SJSA1 (cell line): ENCODE results near the gene DNAJC1. TPM values are rescaled to one million over a fixed set of nuclear protein-coding genes. Genes with fewer than 3 reads are reported as not detected.
"Not testable (repeated sequence)": the region's sequence is repeated elsewhere in the genome, so short reads cannot be mapped to it uniquely, and the experiment has no call there.

ENCODE experiments used
- DNase-seq, 2 experiments: peaks; one replicate each; pipeline ENCODE4 v3.0.0-alpha.2; 2015 to 2020; ENCODE audit warnings: low spot score in 2 of 2, low read depth in 1 of 2
- H3K27ac ChIP-seq: fragments of 250-450 bp; sonication (Bioruptor Pico); 2 replicates; pipeline ENCODE4 v1.5.1; 2020; ENCODE audit warnings: mild to moderate bottlenecking, moderate library complexity
- H3K27me3 ChIP-seq: fragments of 250-450 bp; sonication (Bioruptor Pico); replicated peaks from 2 replicates; pipeline ENCODE4 v1.5.1; 2020; ENCODE audit warnings: mild to moderate bottlenecking, moderate library complexity
- H3K36me3 ChIP-seq: fragments of 250-450 bp; sonication (Bioruptor Pico); 2 replicates; pipeline ENCODE4 v1.5.1; 2020; ENCODE audit warnings: mild to moderate bottlenecking
- H3K4me1 ChIP-seq: fragments of 250-450 bp; sonication (Bioruptor Pico); replicated peaks from 2 replicates; pipeline ENCODE4 v1.6.1; 2021; ENCODE audit warnings: mild to moderate bottlenecking
- H3K4me3 ChIP-seq: fragments of 250-450 bp; sonication (Bioruptor Pico); 2 replicates; pipeline ENCODE4 v1.5.1; 2020; ENCODE audit warnings: mild to moderate bottlenecking
- H3K9me3 ChIP-seq: fragments of 250-450 bp; sonication (Bioruptor Pico); replicated peaks from 2 replicates; pipeline ENCODE4 v1.5.1; 2020; ENCODE audit warnings: mild to moderate bottlenecking
- total RNA-seq: library from RNA; depleted of rRNA; stranded (reverse); fragments of >200 nt; shearing (Covaris generic); gene quantifications from 2 replicates; pipeline ENCODE4 v1.2.3, GENCODE V29; 2014; rRNA removed

DNAJC1 gene
- total RNA-seq, 1 experiment from 2014 or later = 78.3 TPM

- peaks cover 28% of the 10 kb centered on the region for H3K36me3 ChIP-seq
- H3K4me1 ChIP-seq = peaks cover 38% of the 10 kb centered on the region
- DNase-seq, H3K27me3 ChIP-seq, H3K9me3 ChIP-seq, H3K27ac ChIP-seq, H3K4me3 ChIP-seq: not testable (repeated sequence)
These were observed 286.0 kb downstream of the DNAJC1 start for GRCh38 chr10:21717437-21718054.

- Histone ChIP-seq H3K4me3 (no peak overlapping the region), H3K27me3 (no peaks in the 10 kb centered on the region), H3K9me3 (no peaks in the 10 kb centered on the region), H3K27ac (peak overlapping the region; percentile 20; the same call in 1 of the 2 replicates), H3K4me1 (peaks cover 27% of the 10 kb centered on the region), H3K36me3 (peaks cover 26% of the 10 kb centered on the region)
- peak in 1 of 2 experiments; percentile 37 for DNase-seq
These were observed 287.9 kb downstream of the DNAJC1 start for GRCh38 chr10:21715531-21716195.

DNA sequence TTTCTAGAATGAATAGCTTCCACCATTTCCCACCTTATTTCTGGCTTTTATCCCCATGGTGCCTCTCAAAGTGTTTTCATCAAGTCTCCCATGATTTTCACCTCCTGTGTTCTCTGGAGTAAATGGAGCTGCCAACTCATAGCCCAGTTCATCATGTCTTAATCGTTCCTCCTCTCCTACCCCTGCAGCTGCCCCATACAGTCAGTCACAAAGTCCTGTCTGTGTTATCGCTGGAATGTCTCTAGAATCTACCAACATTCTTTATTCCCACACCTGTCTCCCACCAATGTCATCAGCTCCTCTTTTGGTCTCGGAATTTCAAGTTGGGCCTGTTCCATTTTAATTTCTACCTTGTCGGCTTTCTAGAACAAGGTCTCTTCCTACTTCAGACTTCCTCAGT is 290.6 kb downstream of the DNAJC1 start:
- Histone ChIP-seq H3K4me3 (no peak overlapping the region), H3K4me1 (peaks cover 17% of the 10 kb centered on the region), H3K9me3 (no peaks in the 10 kb centered on the region), H3K36me3 (peaks cover 26% of the 10 kb centered on the region), H3K27me3 (no peaks in the 10 kb centered on the region), H3K27ac (no peak overlapping the region)
- DNase-seq = no peak

- H3K9me3 ChIP-seq = no peaks in the 10 kb centered on the region
- no peak overlapping the region for H3K27ac ChIP-seq
- H3K4me3 ChIP-seq = no peak overlapping the region
- no peak for DNase-seq
- H3K36me3 ChIP-seq = no peaks in the 10 kb centered on the region
- peaks cover 12% of the 10 kb centered on the region for H3K4me1 ChIP-seq
- no peaks in the 10 kb centered on the region for H3K27me3 ChIP-seq
These were observed 296.0 kb downstream of the DNAJC1 start for GRCh38 chr10:21707498-21707897.

Other genes with a start within 250 kb of the DNAJC1 start
- not detected in 2 replicates for gene EBLN1, start 214.3 kb upstream of the DNAJC1 start, total RNA-seq